Ascending aorta (tissue), 2 donors: Measurements from ENCODE around the gene CHGA. TPM values are rescaled to one million over a fixed set of nuclear protein-coding genes. Genes with fewer than 3 reads are reported as not detected.

Experiments used
- DNase-seq, 2 donors: peaks; one replicate each; pipeline ENCODE4 v3.0.0-alpha.2; 2019; ENCODE audit warnings: low spot score in 2 of 2
- H3K27ac ChIP-seq, 2 donors: fragments of 200-600 bp; sonication (generic); one replicate each; pipeline ENCODE4 v1.5.1; 2016 to 2017; ENCODE audit warnings: mild to moderate bottlenecking in 1 of 2
- H3K27me3 ChIP-seq: fragments of 200-600 bp; sonication (generic); one replicate; pipeline ENCODE4 v1.5.1; 2017
- H3K36me3 ChIP-seq, 2 donors: fragments of 200-600 bp; sonication (generic); one replicate each; pipeline ENCODE4 v1.5.1; 2016
- H3K4me1 ChIP-seq, 2 donors: fragments of 200-600 bp; sonication (generic); one replicate each; pipeline ENCODE4 v1.5.1; 2016 to 2017; ENCODE audit warnings: mild to moderate bottlenecking in 1 of 2
- H3K4me3 ChIP-seq, 2 donors: fragments of 200-600 bp; sonication (generic); one replicate each; pipeline ENCODE4 v1.5.1; 2016 to 2017; ENCODE audit warnings: mild to moderate bottlenecking in 1 of 2
- H3K9me3 ChIP-seq, 2 donors: fragments of 200-600 bp; sonication (generic); one replicate each; pipeline ENCODE4 v1.5.1; 2016
- CTCF ChIP-seq, 3 experiments: fragments of 200-600 bp in 2 of 3; fragments of 450-650 bp in 1 of 3; sonication (generic) in 2 of 3; IDR thresholded peaks; one replicate each; pipeline ENCODE4 v1.5.1; 2016 to 2019; ENCODE audit warnings: antibody characterized with exemption in 3 of 3, mild to moderate bottlenecking in 1 of 3, moderate library complexity in 1 of 3
- intact Hi-C: fragments of 100-400 bp; cut with DNase I; formaldehyde crosslinking; loops from one replicate; pipeline ENCODE4 v1.15.1; 2023
- total RNA-seq: library from RNA; depleted of rRNA; stranded (reverse); fragments of >200 nt; gene quantifications from one replicate; pipeline ENCODE4 v1.1.0, GENCODE V29; 2016

CHGA gene
- total RNA-seq, 1 donor from 2014 or later = 0.32 TPM

GRCh38 chr14:92958373-92959188, 35.6 kb downstream of the CHGA start:
- H3K27me3 ChIP-seq = no peaks in the 10 kb centered on the region
- no peak for DNase-seq
- H3K4me1 ChIP-seq = peaks cover 0 to 4% of the 10 kb centered on the region in 2 donors
- H3K27ac ChIP-seq = no peak overlapping the region
- no peak overlapping the region for H3K4me3 ChIP-seq
- intact Hi-C loops = no loop called here
- peaks cover 19 to 38% of the 10 kb centered on the region in 2 donors for H3K36me3 ChIP-seq
- no peak for TF ChIP-seq CTCF (IDR thresholded peaks at IDR 0.05)
- H3K9me3 ChIP-seq = no peaks in the 10 kb centered on the region

- no peak for TF ChIP-seq CTCF (IDR thresholded peaks at IDR 0.05)
- peaks cover 0 to 3% of the 10 kb centered on the region in 2 donors for H3K4me1 ChIP-seq
- no peak overlapping the region for H3K4me3 ChIP-seq
- intact Hi-C loops = no loop called here
- H3K36me3 ChIP-seq = peaks cover 19 to 38% of the 10 kb centered on the region in 2 donors
- DNase-seq = no peak
- no peaks in the 10 kb centered on the region for H3K27me3 ChIP-seq
- H3K27ac ChIP-seq = no peak overlapping the region
- no peaks in the 10 kb centered on the region for H3K9me3 ChIP-seq
These were observed 36.2 kb downstream of the CHGA start for GRCh38 chr14:92959189-92959531.

GRCh38 chr14:92959761-92960680, 37.1 kb downstream of the CHGA start:
- Histone ChIP-seq H3K27ac (no peak overlapping the region), H3K9me3 (no peaks in the 10 kb centered on the region), H3K4me1 (peaks cover 0 to 3% of the 10 kb centered on the region in 2 donors), H3K27me3 (no peaks in the 10 kb centered on the region), H3K4me3 (no peak overlapping the region), H3K36me3 (peaks cover 19 to 38% of the 10 kb centered on the region in 2 donors)
- no peak for TF ChIP-seq CTCF (IDR thresholded peaks at IDR 0.05)
- DNase-seq = no peak
- intact Hi-C loops = no loop called here

GRCh38 chr14:92960706-92961566, 38.0 kb downstream of the CHGA start:
- Histone ChIP-seq H3K4me3 (no peak overlapping the region), H3K27me3 (no peaks in the 10 kb centered on the region), H3K36me3 (peaks cover 19 to 36% of the 10 kb centered on the region in 2 donors), H3K4me1 (peaks cover 0 to 3% of the 10 kb centered on the region in 2 donors), H3K9me3 (no peaks in the 10 kb centered on the region), H3K27ac (no peak overlapping the region)
- DNase-seq = no peak
- no peak for TF ChIP-seq CTCF (IDR thresholded peaks at IDR 0.05)
- intact Hi-C loops = no loop called here

- Histone ChIP-seq H3K27ac (no peak overlapping the region), H3K9me3 (no peaks in the 10 kb centered on the region), H3K27me3 (no peaks in the 10 kb centered on the region), H3K4me1 (peaks cover 0 to 3% of the 10 kb centered on the region in 2 donors), H3K36me3 (peaks cover 19 to 32% of the 10 kb centered on the region in 2 donors), H3K4me3 (no peak overlapping the region)
- DNase-seq = no peak
- no peak for TF ChIP-seq CTCF (IDR thresholded peaks at IDR 0.05)
- intact Hi-C loops = no loop called here
These were observed 38.6 kb downstream of the CHGA start for GRCh38 chr14:92961567-92961855.
